ENCODE data around the gene ST13.

- TF ChIP-seq POLR2A (IDR thresholded peaks at IDR 0.05; ENCODE audit: low read length), result no peak
- TF ChIP-seq GATA1 (IDR thresholded peaks at IDR 0.05; ENCODE audit: low read depth, low read length), result no peak
Observed at GRCh38 chr22:40853333-40853732, 3.1 kb downstream of the ST13 start.
